H1 (cell line): ENCODE data around the gene RYR3. TPM values are rescaled to one million over a fixed set of nuclear protein-coding genes. Genes with fewer than 3 reads are reported as not detected.

Experiments used
- CTCF ChIA-PET: fragments of 300-600 bp; sonication (Branson Sonifier 250); formaldehyde crosslinking; loops from one replicate; lab custom pipeline; 2021; ENCODE audit not compliant: partially characterized antibody; lab: Charles Lee
- POLR2A ChIA-PET: fragments of 300-600 bp; sonication (Branson Sonifier 250); formaldehyde crosslinking; loops from one replicate; lab custom pipeline; 2021; ENCODE audit warnings: inconsistent platforms; ENCODE audit not compliant: partially characterized antibody; lab: Charles Lee
- DNase-seq, 2 experiments: peaks; one replicate each; pipeline versions ENCODE4 v3.0.0 to v3.0.0-alpha.2; 2010 to 2022; ENCODE audit warnings: low spot score in 2 of 2, low read depth in 1 of 2, mixed read lengths in 1 of 2
- FAIRE-seq: peaks from 2 replicates; lab custom pipeline; 2011; peaks lifted over from hg19 to GRCh38; lab: Jason Lieb, UNC
- H2AFZ ChIP-seq: 2 replicates; pipeline ENCODE4 v1.8.1; 2012; ENCODE audit warnings: low read length, inconsistent platforms
- H2AK5ac ChIP-seq: 2 replicates; pipeline ENCODE4 v1.6.1; 2013; ENCODE audit warnings: low read depth, low read length
- H2BK120ac ChIP-seq: replicated peaks from 2 replicates; pipeline ENCODE3; 2013; ENCODE audit warnings: low read depth, low read length, inconsistent platforms
- H2BK12ac ChIP-seq: 2 replicates; pipeline ENCODE4 v1.6.1; 2013; ENCODE audit warnings: low read depth, low read length
- H2BK15ac ChIP-seq: 2 replicates; pipeline ENCODE4 v1.6.1; 2013; ENCODE audit warnings: low read length
- H2BK20ac ChIP-seq: 2 replicates; pipeline ENCODE4 v1.6.1; 2013; ENCODE audit warnings: low read length
- H2BK5ac ChIP-seq: 2 replicates; pipeline ENCODE4 v1.6.1; 2013; ENCODE audit warnings: low read depth, low read length
- H3K14ac ChIP-seq: 2 replicates; pipeline ENCODE4 v1.6.1; 2013; ENCODE audit warnings: inconsistent platforms; ENCODE audit not compliant: insufficient read length
- H3K18ac ChIP-seq: 2 replicates; pipeline ENCODE4 v1.6.1; 2013; ENCODE audit warnings: low read length; ENCODE audit errors: extremely low read depth
- H3K23ac ChIP-seq: 2 replicates; pipeline ENCODE4 v1.6.1; 2013; ENCODE audit warnings: inconsistent platforms; ENCODE audit not compliant: insufficient read length
- H3K23me2 ChIP-seq: 2 replicates; pipeline ENCODE4 v1.6.1; 2013; ENCODE audit warnings: low read depth, low read length
- H3K27ac ChIP-seq: 2 replicates; pipeline ENCODE4 v1.6.1; 2011; ENCODE audit warnings: low read depth, low read length, inconsistent platforms
- H3K27me3 ChIP-seq, 4 experiments: replicated peaks in 1 of 4; 1 replicate in 1 of 4; 2 replicates in 3 of 4; pipeline versions ENCODE4 v1.6.1 to v1.8.1; 2011 to 2013; ENCODE audit warnings: low read length in 3 of 4, mild to moderate bottlenecking in 3 of 4, inconsistent platforms in 2 of 4, mixed read lengths in 2 of 4, moderate library complexity in 1 of 4; ENCODE audit not compliant: control insufficient read depth in 3 of 4, insufficient read depth in 3 of 4; ENCODE audit errors: extremely low read depth in 1 of 4
- H3K36me3 ChIP-seq, 4 experiments: 2 replicates each; pipeline versions ENCODE4 v1.6.1 to v1.8.1; 2011 to 2013; ENCODE audit warnings: mild to moderate bottlenecking in 4 of 4, low read length in 3 of 4, moderate library complexity in 2 of 4, control low read depth in 1 of 4, inconsistent platforms in 1 of 4; ENCODE audit not compliant: insufficient read depth in 4 of 4, control insufficient read depth in 2 of 4
- H3K4ac ChIP-seq: replicated peaks from 2 replicates; pipeline ENCODE3; 2013; ENCODE audit warnings: low read length, low read depth, mixed read lengths, inconsistent platforms; ENCODE audit not compliant: insufficient read length
- H3K4me1 ChIP-seq, 4 experiments: replicated peaks in 1 of 4; 1 replicate in 1 of 4; 2 replicates in 3 of 4; pipeline versions ENCODE4 v1.6.1 to v1.8.1; 2011 to 2013; ENCODE audit warnings: low read length in 3 of 4, inconsistent platforms in 2 of 4, mixed read lengths in 1 of 4; ENCODE audit not compliant: insufficient read depth in 4 of 4, control insufficient read depth in 3 of 4
- H3K4me2 ChIP-seq, 2 experiments: 2 replicates each; pipeline versions ENCODE4 v1.6.1 to v1.8.1; 2011 to 2013; ENCODE audit warnings: low read depth in 2 of 2, low read length in 2 of 2, control low read depth in 1 of 2, inconsistent platforms in 1 of 2, mild to moderate bottlenecking in 1 of 2; ENCODE audit not compliant: insufficient read depth in 1 of 2
- H3K4me3 ChIP-seq, 4 experiments: fragments of 200-600, 300-600 bp in 1 of 4; sonication (generic), shearing (Covaris generic), sonication (Bioruptor Twin) in 1 of 4; 2 replicates each; pipeline versions ENCODE4 v1.5.1 to v1.8.1; 2011 to 2016; ENCODE audit warnings: low read length in 4 of 4, low read depth in 3 of 4, control low read depth in 2 of 4, inconsistent platforms in 2 of 4, mild to moderate bottlenecking in 2 of 4, mixed read lengths in 1 of 4, moderate library complexity in 1 of 4; ENCODE audit not compliant: insufficient read depth in 2 of 4; ENCODE audit errors: extremely low read depth in 1 of 4
- H3K56ac ChIP-seq: replicated peaks from 2 replicates; pipeline ENCODE3; 2013; ENCODE audit warnings: low read depth, mild to moderate bottlenecking, mixed read lengths, low read length, inconsistent platforms; ENCODE audit not compliant: insufficient read length
- H3K79me1 ChIP-seq: 2 replicates; pipeline ENCODE4 v1.6.1; 2013; ENCODE audit warnings: low read depth, low read length, control low read depth
- H3K79me2 ChIP-seq, 2 experiments: 2 replicates each; pipeline versions ENCODE4 v1.6.1 to v1.8.1; 2012 to 2013; ENCODE audit warnings: low read length in 2 of 2, mild to moderate bottlenecking in 2 of 2, inconsistent platforms in 1 of 2; ENCODE audit not compliant: insufficient read depth in 2 of 2, control insufficient read depth in 1 of 2
- H3K9ac ChIP-seq, 4 experiments: replicated peaks in 1 of 4; 1 replicate in 1 of 4; 2 replicates in 3 of 4; pipeline versions ENCODE4 v1.6.1 to v1.8.1; 2011 to 2013; ENCODE audit warnings: low read depth in 3 of 4, low read length in 3 of 4, control low read depth in 2 of 4, mild to moderate bottlenecking in 2 of 4, moderate library complexity in 2 of 4, inconsistent platforms in 1 of 4; ENCODE audit errors: extremely low read depth in 1 of 4
- H3K9me3 ChIP-seq, 2 experiments: 2 replicates each; pipeline versions ENCODE4 v1.6.1 to v1.8.1; 2012 to 2013; ENCODE audit warnings: mild to moderate bottlenecking in 2 of 2, moderate library complexity in 2 of 2, control low read depth in 1 of 2, inconsistent platforms in 1 of 2, low read depth in 1 of 2, low read length in 1 of 2, mixed read lengths in 1 of 2; ENCODE audit not compliant: insufficient read depth in 2 of 2
- H4K20me1 ChIP-seq, 2 experiments: replicated peaks in 1 of 2; 2 replicates each; pipeline versions ENCODE3 to v1.8.1; 2011 to 2013; ENCODE audit warnings: inconsistent platforms in 2 of 2, low read length in 2 of 2, mild to moderate bottlenecking in 1 of 2; ENCODE audit not compliant: insufficient read depth in 2 of 2, control insufficient read depth in 1 of 2
- H4K5ac ChIP-seq: 2 replicates; pipeline ENCODE4 v1.6.1; 2013; ENCODE audit warnings: low read length, low read depth, mixed read lengths, inconsistent platforms; ENCODE audit not compliant: insufficient read length
- H4K8ac ChIP-seq: 2 replicates; pipeline ENCODE4 v1.8.0; 2013; ENCODE audit warnings: mild to moderate bottlenecking, moderate library complexity, low read length, inconsistent platforms; ENCODE audit not compliant: insufficient read depth; ENCODE audit errors: extremely low read depth
- H4K91ac ChIP-seq: replicated peaks from 2 replicates; pipeline ENCODE3; 2013; ENCODE audit warnings: low read length, mixed read lengths, inconsistent platforms; ENCODE audit not compliant: insufficient read length
- ATF2 ChIP-seq: IDR thresholded peaks from 2 replicates; pipeline ENCODE4 v1.6.1; 2012; ENCODE audit warnings: low read length, inconsistent platforms
- BACH1 ChIP-seq: IDR thresholded peaks from 2 replicates; pipeline ENCODE4 v1.6.1; 2012; ENCODE audit warnings: low read length, improper control_type of control experiment
- BCL11A ChIP-seq, 2 experiments: IDR thresholded peaks; one replicate each; pipeline ENCODE4 v1.6.1; 2011; ENCODE audit warnings: low read depth in 2 of 2, low read length in 2 of 2, mild to moderate bottlenecking in 2 of 2
- CREB1 ChIP-seq: IDR thresholded peaks from 2 replicates; pipeline ENCODE4 v1.6.1; 2012; ENCODE audit warnings: inconsistent platforms
- EGR1 ChIP-seq: IDR thresholded peaks from 2 replicates; pipeline ENCODE4 v1.6.1; 2011; ENCODE audit warnings: low read depth, low read length, borderline replicate concordance
- GTF2F1 ChIP-seq: IDR thresholded peaks from 2 replicates; pipeline ENCODE4 v1.6.1; 2012; ENCODE audit warnings: low read depth, low read length, improper control_type of control experiment, borderline replicate concordance
- HDAC2 ChIP-seq, 2 experiments: fragments of 300-600 bp in 1 of 2; sonication (generic) in 1 of 2; IDR thresholded peaks; 2 replicates each; pipeline ENCODE4 v1.6.1; 2011 to 2012; ENCODE audit warnings: low read depth in 2 of 2, low read length in 2 of 2, mild to moderate bottlenecking in 2 of 2, moderate library complexity in 2 of 2, borderline replicate concordance in 1 of 2, inconsistent platforms in 1 of 2
- KDM5A ChIP-seq: fragments of 200-600 bp; IDR thresholded peaks from 2 replicates; pipeline ENCODE4 v1.7.1; 2012; ENCODE audit warnings: mild to moderate bottlenecking, low read length, inconsistent platforms, mixed read lengths
- POLR2A ChIP-seq, 2 experiments: IDR thresholded peaks; 1 replicate in 1 of 2; 2 replicates in 1 of 2; pipeline ENCODE4 v1.6.1; 2011; ENCODE audit warnings: low read depth in 2 of 2, low read length in 2 of 2, mild to moderate bottlenecking in 2 of 2; ENCODE audit errors: control extremely low read depth in 1 of 2
- RNF2 ChIP-seq: fragments of 200-900, 300-1000 bp; sonication (generic); IDR thresholded peaks from 2 replicates; pipeline ENCODE4 v1.7.1; 2016; ENCODE audit warnings: borderline replicate concordance, low read depth, mild to moderate bottlenecking, antibody characterized with exemption, low read length; ENCODE audit not compliant: poor library complexity, severe bottlenecking; ENCODE audit errors: missing control alignments
- SIX5 ChIP-seq: IDR thresholded peaks from 2 replicates; pipeline ENCODE4 v1.6.1; 2011; ENCODE audit warnings: mild to moderate bottlenecking, low read depth, low read length
- YY1 ChIP-seq: IDR thresholded peaks from 2 replicates; pipeline ENCODE4 v1.6.1; 2011; ENCODE audit warnings: low read depth, mild to moderate bottlenecking, low read length
- WGBS, 2 experiments: shearing (Covaris generic) in 1 of 2; methylation state at CpG; one replicate each; pipeline versions ENCODE4 v1.1.6 to v1.1.7; 2013 to 2015; ENCODE audit warnings: low lambda C conversion rate in 2 of 2, mixed read lengths in 2 of 2, inconsistent platforms in 1 of 2, low coverage in 1 of 2, missing lambda C conversion rate in 1 of 2; ENCODE audit not compliant: insufficient replicate concordance in 2 of 2, insufficient coverage in 1 of 2, insufficient read length in 1 of 2; ENCODE audit errors: extremely low coverage in 1 of 2, missing lambda C conversion rate in 1 of 2; 5-methylcytosine and 5-hydroxymethylcytosine counted together
- polyA plus RNA-seq, 7 experiments: library from polyadenylated mRNA; depleted of rRNA in 3 of 7; stranded (reverse) in 5 of 7; unstranded in 2 of 7; fragments of >200 nt in 5 of 7; fragments of 200-250 nt in 2 of 7; gene quantifications; 1 replicate in 5 of 7; 2 replicates in 1 of 7; 4 replicates in 1 of 7; pipeline versions ENCODE4 v1.2.1 to v1.2.3, GENCODE V29; 2011 to 2013; ENCODE audit warnings: missing spikeins in 2 of 7, mixed read lengths in 2 of 7
- total RNA-seq: library from RNA; stranded (reverse); fragmentation: NEBNext Ultra II Directional; extraction: Animal tissue kit (Norgen Biotek cat#: 25700); gene quantifications from 2 replicates; pipeline ENCODE4 v1.2.1, GENCODE V29; 2021
- TF ChIP-seq, protein P1 (sequence below): IDR thresholded peaks from 2 replicates; pipeline ENCODE4 v1.6.1; 2012; ENCODE audit warnings: inconsistent platforms

RYR3 gene
- total and polyA plus RNA-seq, 2 of the 8 experiments (the other 6 are each of a cell fraction or from before 2014, with no cell fraction given): 0.33 to 3.4 TPM

DNA sequence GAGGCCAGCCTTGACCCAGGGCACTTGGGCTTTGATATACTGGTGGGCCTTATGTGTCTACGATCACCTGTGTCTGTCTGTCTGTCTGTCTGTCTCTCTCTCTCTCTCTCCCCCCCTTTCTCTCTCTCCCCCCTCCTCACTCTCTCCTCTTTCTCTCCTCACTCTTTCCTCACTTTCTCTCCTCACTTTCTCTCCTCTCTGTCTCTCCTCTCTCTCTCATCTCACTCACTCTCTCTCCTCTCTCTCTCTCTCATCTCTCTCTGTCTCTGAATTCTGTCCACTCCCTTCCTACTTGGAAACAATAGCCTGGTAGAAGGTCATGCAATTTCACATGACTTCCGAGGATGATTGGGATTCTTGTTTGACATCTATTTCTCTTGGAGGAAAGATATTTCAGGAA, 388.4 kb downstream of the RYR3 start:
- no peak overlapping the region for H3K9ac ChIP-seq
- no peak overlapping the region for H3K4me2 ChIP-seq
- H3K9me3 ChIP-seq: no peaks in the 10 kb centered on the region
- H3K4me1 ChIP-seq: peaks cover 0 to 4% (median 0%) of the 10 kb centered on the region in 4 experiments; a peak in 4 of 7 replicates
- no peak overlapping the region for H4K5ac ChIP-seq
- no peak overlapping the region for H2BK15ac ChIP-seq
- H3K4me3 ChIP-seq: no peak overlapping the region
- 95% methylated on average over 2 of the region's 2 CpGs; no CpG with 5 or more reads in 1 of the 2 experiments for WGBS, 2 experiments
- no peak for FAIRE-seq
- no peak overlapping the region for H2BK120ac ChIP-seq
- H3K14ac ChIP-seq: no peak overlapping the region
- H2BK20ac ChIP-seq: no peak overlapping the region
- H4K8ac ChIP-seq: no peak overlapping the region
- POLR2A ChIA-PET: no interaction called here
- no peaks in the 10 kb centered on the region for H3K79me1 ChIP-seq
- no peak for DNase-seq
- H2BK12ac ChIP-seq: no peak overlapping the region
- no peaks in the 10 kb centered on the region for H4K20me1 ChIP-seq
- no peak overlapping the region for H3K56ac ChIP-seq
- CTCF ChIA-PET: interaction anchor here (2.7 to 4.3 kb wide), 4 partner anchors 8 to 464 kb away, joined by 14 to 81 read pairs (median 24); no protein-coding TSS in a partner anchor
- no peak overlapping the region for H3K23ac ChIP-seq
- no peak overlapping the region for H2AK5ac ChIP-seq
- no peak overlapping the region for H2AFZ ChIP-seq
- no peaks in the 10 kb centered on the region for H3K79me2 ChIP-seq
- no peak overlapping the region for H2BK5ac ChIP-seq
- no peak overlapping the region for H3K27ac ChIP-seq
- H3K27me3 ChIP-seq: no peaks in the 10 kb centered on the region
- H3K18ac ChIP-seq: no peak overlapping the region
- no peaks in the 10 kb centered on the region for H3K23me2 ChIP-seq
- no peak overlapping the region for H3K4ac ChIP-seq
- no peak overlapping the region for H4K91ac ChIP-seq
- no peaks in the 10 kb centered on the region for H3K36me3 ChIP-seq
- TF ChIP-seq POLR2A (IDR thresholded peaks at IDR 0.05; ENCODE audit: control extremely low read depth in 1 of 2, low read depth in 2 of 2, low read length in 2 of 2): no peak
- no peak for TF ChIP-seq RNF2
- no peak for TF ChIP-seq BACH1
- TF ChIP-seq GTF2F1: no peak
- TF ChIP-seq CREB1: no peak
- TF ChIP-seq EGR1: no peak
- no peak for TF ChIP-seq KDM5A
- TF ChIP-seq, protein P1, sequence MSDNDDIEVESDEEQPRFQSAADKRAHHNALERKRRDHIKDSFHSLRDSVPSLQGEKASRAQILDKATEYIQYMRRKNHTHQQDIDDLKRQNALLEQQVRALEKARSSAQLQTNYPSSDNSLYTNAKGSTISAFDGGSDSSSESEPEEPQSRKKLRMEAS: no peak
- TF ChIP-seq BCL11A (IDR thresholded peaks at IDR 0.05; ENCODE audit: low read depth in 2 of 2, low read length in 2 of 2): no peak
- TF ChIP-seq YY1: no peak
- no peak for TF ChIP-seq ATF2
- TF ChIP-seq HDAC2 (IDR thresholded peaks at IDR 0.05; ENCODE audit: borderline replicate concordance in 1 of 2, low read depth in 2 of 2, low read length in 2 of 2): no peak
- no peak for TF ChIP-seq SIX5
